ENCODE results near the gene EPB41L2.

The EPB41L2 gene

GRCh38 chr6:130810307-130811030 lies 252.6 kb downstream of the EPB41L2 start:
- TF ChIP-seq FOXP2 (optimal IDR thresholded peaks at IDR 0.05; ENCODE audit: borderline replicate concordance, extremely low read depth, extremely low read length, insufficient read depth) (no peak), POLR2AphosphoS5 (IDR thresholded peaks at IDR 0.05; ENCODE audit: low read depth, low read length) (no peak), SIN3A (IDR thresholded peaks at IDR 0.05; ENCODE audit: borderline replicate concordance, insufficient read depth, low read length) (no peak), TAF1 (IDR thresholded peaks at IDR 0.05; ENCODE audit: borderline replicate concordance, insufficient read depth, low read length) (no peak)
- TF ChIP-seq, protein P1, sequence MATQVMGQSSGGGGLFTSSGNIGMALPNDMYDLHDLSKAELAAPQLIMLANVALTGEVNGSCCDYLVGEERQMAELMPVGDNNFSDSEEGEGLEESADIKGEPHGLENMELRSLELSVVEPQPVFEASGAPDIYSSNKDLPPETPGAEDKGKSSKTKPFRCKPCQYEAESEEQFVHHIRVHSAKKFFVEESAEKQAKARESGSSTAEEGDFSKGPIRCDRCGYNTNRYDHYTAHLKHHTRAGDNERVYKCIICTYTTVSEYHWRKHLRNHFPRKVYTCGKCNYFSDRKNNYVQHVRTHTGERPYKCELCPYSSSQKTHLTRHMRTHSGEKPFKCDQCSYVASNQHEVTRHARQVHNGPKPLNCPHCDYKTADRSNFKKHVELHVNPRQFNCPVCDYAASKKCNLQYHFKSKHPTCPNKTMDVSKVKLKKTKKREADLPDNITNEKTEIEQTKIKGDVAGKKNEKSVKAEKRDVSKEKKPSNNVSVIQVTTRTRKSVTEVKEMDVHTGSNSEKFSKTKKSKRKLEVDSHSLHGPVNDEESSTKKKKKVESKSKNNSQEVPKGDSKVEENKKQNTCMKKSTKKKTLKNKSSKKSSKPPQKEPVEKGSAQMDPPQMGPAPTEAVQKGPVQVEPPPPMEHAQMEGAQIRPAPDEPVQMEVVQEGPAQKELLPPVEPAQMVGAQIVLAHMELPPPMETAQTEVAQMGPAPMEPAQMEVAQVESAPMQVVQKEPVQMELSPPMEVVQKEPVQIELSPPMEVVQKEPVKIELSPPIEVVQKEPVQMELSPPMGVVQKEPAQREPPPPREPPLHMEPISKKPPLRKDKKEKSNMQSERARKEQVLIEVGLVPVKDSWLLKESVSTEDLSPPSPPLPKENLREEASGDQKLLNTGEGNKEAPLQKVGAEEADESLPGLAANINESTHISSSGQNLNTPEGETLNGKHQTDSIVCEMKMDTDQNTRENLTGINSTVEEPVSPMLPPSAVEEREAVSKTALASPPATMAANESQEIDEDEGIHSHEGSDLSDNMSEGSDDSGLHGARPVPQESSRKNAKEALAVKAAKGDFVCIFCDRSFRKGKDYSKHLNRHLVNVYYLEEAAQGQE (IDR thresholded peaks at IDR 0.05; ENCODE audit: insufficient read depth in 1 of 2, low read depth in 2 of 2, low read length in 2 of 2) = no peak

- TF ChIP-seq POLR2AphosphoS5 (IDR thresholded peaks at IDR 0.05; ENCODE audit: low read depth, low read length) (no peak), SIN3A (IDR thresholded peaks at IDR 0.05; ENCODE audit: borderline replicate concordance, insufficient read depth, low read length) (no peak), TAF1 (IDR thresholded peaks at IDR 0.05; ENCODE audit: borderline replicate concordance, insufficient read depth, low read length) (no peak), FOXP2 (optimal IDR thresholded peaks at IDR 0.05; ENCODE audit: borderline replicate concordance, extremely low read depth, extremely low read length, insufficient read depth) (no peak)
- TF ChIP-seq, protein P1 (IDR thresholded peaks at IDR 0.05; ENCODE audit: insufficient read depth in 1 of 2, low read depth in 2 of 2, low read length in 2 of 2) = no peak
Measured at GRCh38 chr6:130797061-130797460, 266.0 kb downstream of the EPB41L2 start.

DNA sequence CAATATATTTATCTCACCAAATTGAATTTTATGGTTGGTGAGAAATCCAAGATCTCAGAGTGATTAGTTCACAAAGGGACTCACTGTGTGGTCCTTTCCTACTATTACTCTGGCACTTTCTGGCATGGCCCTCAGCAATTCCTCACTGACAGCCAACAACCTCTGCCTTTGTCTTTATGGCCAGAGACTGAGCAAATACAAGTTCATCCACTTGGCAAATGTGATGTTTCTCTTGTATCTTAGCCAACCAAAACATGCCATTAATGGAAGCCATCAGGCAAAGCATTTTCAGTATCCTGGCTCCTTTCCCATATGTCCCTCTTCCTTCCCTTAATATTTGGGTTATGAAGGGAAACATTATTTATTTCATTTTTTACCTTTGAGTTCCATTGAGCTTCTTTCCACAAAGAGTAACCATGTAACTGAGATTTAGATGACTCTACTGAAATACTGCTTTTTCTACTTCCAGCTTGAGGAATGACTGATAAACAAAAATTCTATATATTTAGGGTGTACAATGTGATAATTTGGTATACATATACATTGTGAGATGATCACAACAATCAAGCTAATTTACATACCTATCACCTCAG lies 266.6 kb downstream of the EPB41L2 start:
- TF ChIP-seq TAF1 (IDR thresholded peaks at IDR 0.05; ENCODE audit: borderline replicate concordance, insufficient read depth, low read length) (no peak), SIN3A (IDR thresholded peaks at IDR 0.05; ENCODE audit: borderline replicate concordance, insufficient read depth, low read length) (peak; percentile 41; the same call in 1 of the 2 replicates), POLR2AphosphoS5 (IDR thresholded peaks at IDR 0.05; ENCODE audit: low read depth, low read length) (no peak), FOXP2 (optimal IDR thresholded peaks at IDR 0.05; ENCODE audit: borderline replicate concordance, extremely low read depth, extremely low read length, insufficient read depth) (no peak)
- TF ChIP-seq, protein P1 (IDR thresholded peaks at IDR 0.05; ENCODE audit: insufficient read depth in 1 of 2, low read depth in 2 of 2, low read length in 2 of 2) = 0 out of 4 replicates have a peak, but pooled peaks of 1 of the 2 experiments have one; percentile 62

DNA sequence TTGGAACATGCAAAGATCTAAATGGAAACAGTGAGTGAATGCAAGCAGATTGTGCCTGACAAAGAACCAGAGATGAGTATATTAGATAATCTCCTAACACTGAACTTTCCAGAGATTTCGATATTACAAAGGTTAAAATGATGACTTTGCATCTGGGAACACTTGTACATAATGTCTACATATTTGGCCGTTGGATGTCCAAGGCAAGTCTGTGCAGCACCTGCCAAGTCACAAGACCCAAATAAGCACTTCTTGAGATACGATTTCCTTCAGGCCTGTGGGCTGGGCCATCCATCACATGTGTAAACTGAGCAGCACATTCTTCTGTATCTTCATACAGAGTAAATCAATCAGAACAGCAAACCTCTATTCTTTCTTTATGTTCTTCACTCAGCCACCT lies 268.3 kb downstream of the EPB41L2 start:
- TF ChIP-seq, protein P1 (IDR thresholded peaks at IDR 0.05; ENCODE audit: insufficient read depth in 1 of 2, low read depth in 2 of 2, low read length in 2 of 2) = no peak
- TF ChIP-seq FOXP2 (optimal IDR thresholded peaks at IDR 0.05; ENCODE audit: borderline replicate concordance, extremely low read depth, extremely low read length, insufficient read depth) (no peak), POLR2AphosphoS5 (IDR thresholded peaks at IDR 0.05; ENCODE audit: low read depth, low read length) (no peak), SIN3A (IDR thresholded peaks at IDR 0.05; ENCODE audit: borderline replicate concordance, insufficient read depth, low read length) (no peak), TAF1 (IDR thresholded peaks at IDR 0.05; ENCODE audit: borderline replicate concordance, insufficient read depth, low read length) (no peak)
